Measurements from ENCODE around the gene FOXL2. TPM values are rescaled to one million over a fixed set of nuclear protein-coding genes. Genes with fewer than 3 reads are reported as not detected.

FOXL2 gene
- total RNA-seq, 1 experiment from 2014 or later, result not detected

- Histone ChIP-seq H3K27me3 (replicated peaks; ENCODE audit: insufficient read depth, low read depth, low read length, poor library complexity) (peaks cover 59% of the 10 kb centered on the region), H3K9me3 (ENCODE audit: low read depth, low read length, poor library complexity, severe bottlenecking) (no peaks in the 10 kb centered on the region), H3K36me3 (ENCODE audit: insufficient read depth, low read length, poor library complexity, severe bottlenecking) (no peaks in the 10 kb centered on the region), H3K27ac (ENCODE audit: low read depth, low read length, poor library complexity, severe bottlenecking) (no peak overlapping the region), H3K4me3 (ENCODE audit: low read depth, low read length, poor library complexity, severe bottlenecking) (peak overlapping the region; percentile 45), H3K4me1 (ENCODE audit: insufficient read depth, low read length, poor library complexity, severe bottlenecking) (peaks cover 5% of the 10 kb centered on the region)
- TF ChIP-seq CTCF (conservative IDR thresholded peaks at IDR 0.05; ENCODE audit: low read depth, low read length) (peak; percentile 88), EZH2 (IDR thresholded peaks at IDR 0.05; ENCODE audit: borderline replicate concordance, low read depth, low read length, poor library complexity, severe bottlenecking) (no peak)
- no TSS peak for BruUV-seq (replicated peaks)
- ChIA-PET CTCF (interaction anchor here (0.5 to 1.2 kb wide), 23 partner anchors 11 to 1082 kb away, joined by 3 to 18 read pairs (median 5); partner anchors contain the start of genes CEP70, ESYT3, FOXL2 and FOXL2NB), POLR2A (ENCODE audit: low non-redundant PET) (interaction anchor here (0.6 kb wide), 1 partner anchor 491 kb away, joined by 11 read pairs; no protein-coding TSS in a partner anchor)
- intact Hi-C loops (cut with micrococcal nuclease; ENCODE audit: unreplicated experiment), result loop anchor here (1.0 kb wide), 1 partner anchor 393 kb away; no protein-coding TSS in a partner anchor
- peak; percentile 61 for DNase-seq (ENCODE audit: low spot score)
Measured at GRCh38 chr3:138935863-138936740, 10.8 kb downstream of the FOXL2 start.

- Histone ChIP-seq H3K4me1 (ENCODE audit: insufficient read depth, low read length, poor library complexity, severe bottlenecking) (peaks cover 5% of the 10 kb centered on the region), H3K36me3 (ENCODE audit: insufficient read depth, low read length, poor library complexity, severe bottlenecking) (no peaks in the 10 kb centered on the region), H3K27ac (ENCODE audit: low read depth, low read length, poor library complexity, severe bottlenecking) (no peak overlapping the region), H3K27me3 (replicated peaks; ENCODE audit: insufficient read depth, low read depth, low read length, poor library complexity) (peaks cover 53% of the 10 kb centered on the region), H3K4me3 (ENCODE audit: low read depth, low read length, poor library complexity, severe bottlenecking) (peak overlapping the region; percentile 45), H3K9me3 (ENCODE audit: low read depth, low read length, poor library complexity, severe bottlenecking) (no peaks in the 10 kb centered on the region)
- DNase-seq (ENCODE audit: low spot score), result no peak
- BruUV-seq (replicated peaks), result no TSS peak
- ChIA-PET POLR2A (ENCODE audit: low non-redundant PET) (no interaction called here), CTCF (interaction anchor here (0.6 to 1.2 kb wide), 12 partner anchors 12 to 966 kb away, joined by 3 to 13 read pairs (median 4); partner anchors contain the start of genes CEP70, ESYT3, FOXL2 and FOXL2NB)
- TF ChIP-seq CTCF (conservative IDR thresholded peaks at IDR 0.05; ENCODE audit: low read depth, low read length) (no peak), EZH2 (IDR thresholded peaks at IDR 0.05; ENCODE audit: borderline replicate concordance, low read depth, low read length, poor library complexity, severe bottlenecking) (no peak)
- intact Hi-C loops (cut with micrococcal nuclease; ENCODE audit: unreplicated experiment), result no loop called here
Measured at GRCh38 chr3:138935505-138935862, 11.5 kb downstream of the FOXL2 start.

- Histone ChIP-seq H3K27me3 (replicated peaks; ENCODE audit: insufficient read depth, low read depth, low read length, poor library complexity) (peaks cover 40% of the 10 kb centered on the region), H3K9me3 (ENCODE audit: low read depth, low read length, poor library complexity, severe bottlenecking) (no peaks in the 10 kb centered on the region), H3K36me3 (ENCODE audit: insufficient read depth, low read length, poor library complexity, severe bottlenecking) (no peaks in the 10 kb centered on the region), H3K4me3 (ENCODE audit: low read depth, low read length, poor library complexity, severe bottlenecking) (no peak overlapping the region), H3K4me1 (ENCODE audit: insufficient read depth, low read length, poor library complexity, severe bottlenecking) (peaks cover 5% of the 10 kb centered on the region), H3K27ac (ENCODE audit: low read depth, low read length, poor library complexity, severe bottlenecking) (no peak overlapping the region)
- intact Hi-C loops (cut with micrococcal nuclease; ENCODE audit: unreplicated experiment), result no loop called here
- DNase-seq (ENCODE audit: low spot score), result no peak
- BruUV-seq (replicated peaks), result no TSS peak
- POLR2A ChIA-PET (ENCODE audit: low non-redundant PET), result no interaction called here
- CTCF ChIA-PET, result interaction anchor here (1.2 to 1.4 kb wide), 2 partner anchors 11 to 18 kb away, joined by 3 read pairs; no protein-coding TSS in a partner anchor
- TF ChIP-seq CTCF (conservative IDR thresholded peaks at IDR 0.05; ENCODE audit: low read depth, low read length), result no peak
Measured at GRCh38 chr3:138933981-138934691, 12.8 kb downstream of the FOXL2 start.

All from A673 (cell line).